Endothelial cell of umbilical vein (primary cell): ENCODE measurements around the gene EMB.

Experiments used
- CTCF ChIP-seq, 2 donors: IDR thresholded peaks; 1 replicate in 1 of 2; 2 replicates in 1 of 2; pipeline ENCODE4 v1.5.1; 2011; ENCODE audit warnings: low read length in 2 of 2, mild to moderate bottlenecking in 2 of 2, moderate library complexity in 2 of 2, control low read depth in 1 of 2, inconsistent platforms in 1 of 2, low read depth in 1 of 2; ENCODE audit not compliant: insufficient read depth in 1 of 2; ENCODE audit errors: extremely low read depth in 1 of 2
- POLR2A ChIP-seq: IDR thresholded peaks from 2 replicates; pipeline ENCODE4 v1.6.1; 2012; ENCODE audit warnings: low read depth, mild to moderate bottlenecking, control low read depth, low read length

- TF ChIP-seq CTCF (IDR thresholded peaks at IDR 0.05; ENCODE audit: extremely low read depth in 1 of 2, insufficient read depth in 1 of 2, low read depth in 1 of 2, low read length in 2 of 2): no peak
- TF ChIP-seq POLR2A: no peak
Measured at GRCh38 chr5:50435168-50435567, 5.9 kb downstream of the EMB start.
